Neural progenitor cell (in vitro differentiated cells): ENCODE data around the gene NUP107. TPM values are rescaled to one million over a fixed set of nuclear protein-coding genes. Genes with fewer than 3 reads are reported as not detected.

ENCODE experiments used
- DNase-seq: peaks from one replicate; pipeline ENCODE4 v3.0.0-alpha.2; 2016; ENCODE audit warnings: low spot score
- H2AFZ ChIP-seq: fragments of 200-600 bp; sonication (generic); replicated peaks from 2 replicates; pipeline ENCODE4 v1.6.1; 2016; ENCODE audit warnings: antibody characterized with exemption
- H3F3A ChIP-seq: fragments of 200-600 bp; sonication (generic); 2 replicates; pipeline ENCODE4 v1.6.1; 2016; ENCODE audit warnings: antibody characterized with exemption, low read depth
- H3K27ac ChIP-seq: fragments of 200-600 bp; sonication (generic); 2 replicates; pipeline ENCODE4 v1.5.1; 2016; ENCODE audit warnings: mild to moderate bottlenecking
- H3K27me3 ChIP-seq: fragments of 200-600 bp; sonication (generic); 2 replicates; pipeline ENCODE4 v1.6.1; 2016; ENCODE audit warnings: mild to moderate bottlenecking, moderate library complexity
- H3K36me3 ChIP-seq: fragments of 200-600 bp; sonication (generic); 2 replicates; pipeline ENCODE4 v1.5.1; 2016
- H3K4me1 ChIP-seq: fragments of 200-600 bp; sonication (generic); 2 replicates; pipeline ENCODE4 v1.6.1; 2016; ENCODE audit warnings: mixed run types
- H3K4me2 ChIP-seq: fragments of 200-600 bp; sonication (generic); 2 replicates; pipeline ENCODE4 v1.6.1; 2016
- H3K4me3 ChIP-seq: fragments of 200-600 bp; sonication (generic); 2 replicates; pipeline ENCODE4 v1.5.1; 2016
- H3K79me2 ChIP-seq: fragments of 200-600 bp; sonication (generic); 2 replicates; pipeline ENCODE4 v1.6.1; 2016; ENCODE audit warnings: low read depth
- H3K9ac ChIP-seq: fragments of 200-600 bp; sonication (generic); 2 replicates; pipeline ENCODE4 v1.6.1; 2016
- H3K9me3 ChIP-seq: fragments of 200-600 bp; sonication (generic); 2 replicates; pipeline ENCODE4 v1.5.1; 2016; ENCODE audit warnings: low read depth
- H4K20me1 ChIP-seq: fragments of 200-600 bp; sonication (generic); 2 replicates; pipeline ENCODE4 v1.6.1; 2016; ENCODE audit warnings: low read depth
- H3K27ac Mint-ChIP-seq: 3 replicates; pipeline ENCODE4 v1.8.0; 2021; ENCODE audit warnings: mixed read lengths
- H3K27me3 Mint-ChIP-seq: 2 replicates; pipeline ENCODE4 v1.8.0; 2022; ENCODE audit warnings: low read depth, mild to moderate bottlenecking, inconsistent platforms, moderate library complexity, mixed read lengths; ENCODE audit not compliant: insufficient read depth
- H3K36me3 Mint-ChIP-seq: 3 replicates; pipeline ENCODE4 v1.8.0; 2021; ENCODE audit warnings: mixed read lengths
- H3K4me1 Mint-ChIP-seq: 3 replicates; pipeline ENCODE4 v1.8.0; 2021; ENCODE audit warnings: mixed read lengths
- H3K4me3 Mint-ChIP-seq: 3 replicates; pipeline ENCODE4 v1.8.0; 2021; ENCODE audit warnings: mild to moderate bottlenecking, moderate library complexity, mixed read lengths
- H3K9me3 Mint-ChIP-seq: 3 replicates; pipeline ENCODE4 v1.8.0; 2020; ENCODE audit warnings: mixed read lengths
- CTCF ChIP-seq: fragments of 200-600 bp; sonication (generic); IDR thresholded peaks from 2 replicates; pipeline ENCODE4 v1.5.1; 2017; ENCODE audit warnings: antibody characterized with exemption, mild to moderate bottlenecking
- EZH2 ChIP-seq: fragments of 200-600 bp; sonication (generic); IDR thresholded peaks from 2 replicates; pipeline ENCODE4 v1.6.1; 2017; ENCODE audit warnings: antibody characterized with exemption, mild to moderate bottlenecking, moderate library complexity
- EZH2phosphoT487 ChIP-seq: fragments of 200-600 bp; sonication (generic); IDR thresholded peaks from 2 replicates; pipeline ENCODE4 v1.6.1; 2017; ENCODE audit warnings: antibody characterized with exemption
- total RNA-seq: library from RNA; depleted of rRNA; stranded (reverse); fragments of >200 nt; gene quantifications from 2 replicates; pipeline ENCODE4 v1.2.3, GENCODE V29; 2015; ENCODE audit warnings: low replicate concordance

NUP107 gene
- total RNA-seq, 1 donor from 2014 or later: 231 TPM

- no peak overlapping the region for H3K9ac ChIP-seq
- H3K9me3 ChIP-seq: no peaks in the 10 kb centered on the region
- no peak for DNase-seq
- Mint-ChIP-seq H3K4me3 (no peak overlapping the region), H3K27me3 (no peaks in the 10 kb centered on the region), H3K9me3 (no peaks in the 10 kb centered on the region), H3K4me1 (no peaks in the 10 kb centered on the region), H3K36me3 (peaks cover 14% of the 10 kb centered on the region), H3K27ac (no peak overlapping the region)
- no peak overlapping the region for H3K27ac ChIP-seq
- H3K4me2 ChIP-seq: no peak overlapping the region
- no peak overlapping the region for H2AFZ ChIP-seq
- peaks cover 30% of the 10 kb centered on the region for H4K20me1 ChIP-seq
- no peaks in the 10 kb centered on the region for H3K36me3 ChIP-seq
- H3K27me3 ChIP-seq: no peaks in the 10 kb centered on the region
- no peak for TF ChIP-seq EZH2phosphoT487
- TF ChIP-seq EZH2: no peak
- TF ChIP-seq CTCF: no peak
- H3F3A ChIP-seq: no peaks in the 10 kb centered on the region
- H3K4me3 ChIP-seq: no peak overlapping the region
- peaks cover 100% of the 10 kb centered on the region for H3K79me2 ChIP-seq
- H3K4me1 ChIP-seq: peaks cover 4% of the 10 kb centered on the region
These were observed 47.4 kb upstream of the NUP107 start for GRCh38 chr12:68639396-68639767.

GRCh38 chr12:68641138-68641537 is 45.6 kb upstream of the NUP107 start:
- H3K79me2 ChIP-seq: peaks cover 100% of the 10 kb centered on the region
- no peaks in the 10 kb centered on the region for H3K27me3 Mint-ChIP-seq
- no peak overlapping the region for H3K4me3 ChIP-seq
- H3K27ac Mint-ChIP-seq: no peak overlapping the region
- H3K27ac ChIP-seq: no peak overlapping the region
- H3K9me3 Mint-ChIP-seq: no peaks in the 10 kb centered on the region
- no peaks in the 10 kb centered on the region for H3F3A ChIP-seq
- no peak overlapping the region for H2AFZ ChIP-seq
- no peaks in the 10 kb centered on the region for H3K4me1 Mint-ChIP-seq
- H3K4me3 Mint-ChIP-seq: no peak overlapping the region
- H4K20me1 ChIP-seq: peaks cover 27% of the 10 kb centered on the region
- H3K36me3 Mint-ChIP-seq: peaks cover 21% of the 10 kb centered on the region
- no peaks in the 10 kb centered on the region for H3K9me3 ChIP-seq
- H3K9ac ChIP-seq: no peak overlapping the region
- no peak for TF ChIP-seq EZH2phosphoT487
- TF ChIP-seq EZH2: no peak
- TF ChIP-seq CTCF: no peak
- DNase-seq: no peak
- no peaks in the 10 kb centered on the region for H3K36me3 ChIP-seq
- no peaks in the 10 kb centered on the region for H3K27me3 ChIP-seq
- no peak overlapping the region for H3K4me2 ChIP-seq
- H3K4me1 ChIP-seq: no peaks in the 10 kb centered on the region

GRCh38 chr12:68646484-68646883 is 40.3 kb upstream of the NUP107 start:
- H3K27me3 ChIP-seq: no peaks in the 10 kb centered on the region
- DNase-seq: no peak
- no peaks in the 10 kb centered on the region for H3K4me1 ChIP-seq
- H3K79me2 ChIP-seq: peaks cover 98% of the 10 kb centered on the region
- H3K27ac ChIP-seq: no peak overlapping the region
- TF ChIP-seq EZH2: no peak
- TF ChIP-seq EZH2phosphoT487: no peak
- TF ChIP-seq CTCF: no peak
- peaks cover 7% of the 10 kb centered on the region for H3K36me3 ChIP-seq
- H3K4me2 ChIP-seq: no peak overlapping the region
- Mint-ChIP-seq H3K27ac (no peak overlapping the region), H3K36me3 (peaks cover 23% of the 10 kb centered on the region), H3K4me1 (no peaks in the 10 kb centered on the region), H3K9me3 (no peaks in the 10 kb centered on the region), H3K27me3 (no peaks in the 10 kb centered on the region), H3K4me3 (no peak overlapping the region)
- H2AFZ ChIP-seq: no peak overlapping the region
- no peak overlapping the region for H3K9ac ChIP-seq
- no peaks in the 10 kb centered on the region for H3F3A ChIP-seq
- H4K20me1 ChIP-seq: peaks cover 23% of the 10 kb centered on the region
- H3K4me3 ChIP-seq: no peak overlapping the region
- H3K9me3 ChIP-seq: no peaks in the 10 kb centered on the region
